ENCODE results near the gene LSAMP.
"Not testable (repeated sequence)": the region's sequence is repeated elsewhere in the genome, so short reads cannot be mapped to it uniquely, and the experiment has no call there.

The LSAMP gene

GRCh38 chr3:115890579-115890978 lies 554.7 kb downstream of the LSAMP start:
- no peak for DNase-seq (ENCODE audit: low spot score)

GRCh38 chr3:115885621-115886020 lies 559.7 kb downstream of the LSAMP start:
- DNase-seq (ENCODE audit: low spot score), result no peak

- DNase-seq (ENCODE audit: low spot score), result no peak
Observed at GRCh38 chr3:115877615-115877899, 567.7 kb downstream of the LSAMP start.

GRCh38 chr3:115876876-115877614 lies 568.2 kb downstream of the LSAMP start:
- no peak for DNase-seq (ENCODE audit: low spot score)

- DNase-seq (ENCODE audit: low spot score), result no peak
Observed at GRCh38 chr3:115875460-115875859, 569.8 kb downstream of the LSAMP start.

GRCh38 chr3:115871735-115872134 lies 573.6 kb downstream of the LSAMP start:
- DNase-seq (ENCODE audit: low spot score), result no peak

- DNase-seq (ENCODE audit: low spot score), result no peak
Observed at GRCh38 chr3:115864911-115865310, 580.4 kb downstream of the LSAMP start.

DNA sequence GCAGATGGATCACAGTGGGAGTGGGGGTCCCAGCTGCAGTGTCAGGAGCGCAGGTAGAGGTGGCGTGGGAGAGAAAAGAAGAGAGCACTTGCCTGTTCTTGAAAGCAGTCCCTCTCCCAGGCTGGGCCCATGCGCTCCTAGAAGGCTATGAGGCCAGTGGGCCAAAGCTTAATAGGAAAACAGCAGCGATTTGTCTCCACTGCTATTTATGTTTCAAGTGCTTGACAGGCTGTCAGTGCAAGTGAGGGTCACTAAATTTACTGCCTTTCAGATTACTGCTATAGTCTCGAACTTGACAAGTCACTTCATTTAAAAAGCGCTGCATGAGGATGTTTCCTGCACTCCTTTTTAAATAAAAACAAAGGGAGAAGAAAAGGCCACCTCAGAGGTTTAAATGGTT lies 582.4 kb downstream of the LSAMP start:
- DNase-seq (ENCODE audit: low spot score), result no peak

GRCh38 chr3:115862099-115862498 lies 583.2 kb downstream of the LSAMP start:
- DNase-seq (ENCODE audit: low spot score), result no peak

DNA sequence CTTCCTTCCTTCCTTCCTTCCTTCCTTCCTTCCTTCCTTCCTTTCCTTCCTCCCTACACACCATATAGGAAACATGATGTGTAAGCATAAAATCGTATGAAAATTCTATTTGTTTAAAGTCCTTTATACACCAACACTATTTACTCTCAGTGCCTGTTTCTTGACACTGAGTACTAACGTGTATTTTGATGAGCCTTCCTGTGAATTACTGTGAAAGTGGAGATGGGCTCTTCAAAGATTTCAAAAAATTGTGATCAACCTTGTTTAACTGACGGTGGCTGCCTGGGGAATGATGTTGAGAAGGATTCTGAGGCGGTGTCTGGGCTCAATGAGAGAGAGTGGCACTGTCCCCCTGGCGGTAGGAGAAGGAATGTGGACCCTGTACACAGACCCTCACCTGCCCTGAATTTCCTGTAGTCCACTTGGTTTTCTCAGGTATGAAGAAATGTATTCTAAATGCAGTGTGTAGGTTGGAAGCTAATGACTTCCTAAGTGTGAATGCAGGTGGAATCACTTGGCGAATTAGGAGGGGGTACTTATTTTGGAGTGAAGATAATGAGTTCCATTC lies 584.0 kb downstream of the LSAMP start:
- no peak for DNase-seq (ENCODE audit: low spot score)

- DNase-seq (ENCODE audit: low spot score), result no peak
Observed at GRCh38 chr3:115860766-115861165, 584.5 kb downstream of the LSAMP start.

DNA sequence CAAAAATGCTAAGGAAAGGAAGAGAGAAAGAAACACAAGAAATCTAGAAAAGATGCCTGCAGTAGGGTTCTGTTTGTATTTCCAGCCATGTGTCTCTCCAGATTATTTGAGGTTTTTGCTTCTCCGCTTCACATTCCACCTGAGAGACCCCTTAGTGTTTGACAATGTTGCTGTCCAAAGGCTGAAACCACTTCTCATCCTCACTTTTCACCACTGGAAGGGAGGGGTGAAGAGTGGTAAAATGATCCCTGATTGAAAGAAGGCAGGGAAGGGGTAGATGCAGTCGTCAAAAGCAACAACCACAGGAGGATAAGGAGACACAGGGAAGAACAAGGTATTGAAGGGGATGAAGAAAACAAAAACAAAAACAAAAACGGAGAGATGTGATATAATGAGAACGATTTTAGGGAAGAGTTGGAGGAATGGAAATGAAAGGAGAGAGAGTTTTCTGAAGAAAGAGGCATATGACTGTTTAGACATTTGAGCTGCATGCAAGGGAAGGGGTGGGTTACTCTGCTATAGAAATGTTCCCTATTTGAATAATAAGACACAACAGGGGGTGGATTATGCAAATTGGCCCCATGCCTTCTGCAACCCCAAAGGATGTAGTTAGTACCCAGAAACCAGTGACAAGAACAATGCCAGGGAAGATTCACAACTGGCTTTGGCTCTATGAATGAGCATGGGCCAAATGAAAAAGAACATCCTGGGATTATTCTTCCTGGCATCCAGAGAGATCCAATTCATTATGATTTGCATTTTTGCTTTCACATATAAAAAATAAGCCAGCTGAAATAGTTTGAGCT lies 586.1 kb downstream of the LSAMP start:
- no peak for DNase-seq (ENCODE audit: low spot score)

DNA sequence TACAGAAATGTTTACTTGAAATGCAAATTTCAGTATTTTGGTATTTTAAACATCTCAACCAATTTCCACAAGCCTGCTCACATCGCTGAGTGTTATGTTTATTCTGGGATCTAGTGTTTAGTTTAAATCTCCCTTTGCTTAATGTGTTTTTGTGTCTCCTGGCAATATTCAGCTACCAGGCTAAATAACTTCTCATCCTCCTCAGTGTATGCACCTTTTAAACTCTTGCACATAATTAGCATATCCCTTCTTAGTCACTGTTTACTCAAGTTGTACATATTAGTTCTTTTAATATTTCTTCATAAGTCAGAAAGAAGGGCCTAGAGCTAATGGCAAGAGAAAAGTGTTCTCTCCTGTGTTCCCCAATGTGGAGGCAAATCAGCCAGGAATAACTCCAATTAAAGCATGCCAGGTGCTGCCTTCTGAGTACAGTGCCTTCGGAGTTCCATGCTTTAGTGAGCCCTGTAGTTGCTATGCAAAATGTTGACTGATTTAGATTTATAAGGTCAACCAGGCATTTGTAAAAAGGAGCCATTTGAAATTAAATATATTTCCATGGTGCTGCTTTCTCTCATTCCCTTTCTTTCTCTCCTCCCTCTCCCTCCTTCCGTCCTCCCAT lies 587.7 kb downstream of the LSAMP start:
- no peak for DNase-seq (ENCODE audit: low spot score)

- DNase-seq (ENCODE audit: low spot score), result no peak
Observed at GRCh38 chr3:115855911-115856310, 589.4 kb downstream of the LSAMP start.

DNA sequence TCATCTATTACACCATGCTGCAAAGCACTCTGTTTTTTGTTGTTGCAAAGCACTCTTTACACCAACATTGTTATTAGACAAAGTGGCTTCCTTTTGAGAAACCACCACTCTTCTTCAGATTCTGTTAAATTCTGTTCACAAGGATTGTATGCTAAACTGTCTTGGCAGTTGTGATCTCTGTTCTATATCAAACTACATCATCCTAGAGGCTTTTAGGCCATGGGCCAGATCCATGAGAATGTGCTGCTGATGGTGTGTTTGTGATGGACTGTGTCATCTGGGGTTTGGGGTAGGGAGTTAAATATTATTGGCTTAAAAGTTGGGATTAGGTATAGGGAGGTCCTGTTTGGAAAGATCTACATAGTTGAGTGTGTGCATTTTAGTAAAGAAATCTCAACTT lies 592.2 kb downstream of the LSAMP start:
- no peak for DNase-seq (ENCODE audit: low spot score)

GRCh38 chr3:115852278-115852677 lies 593.0 kb downstream of the LSAMP start:
- no peak for DNase-seq (ENCODE audit: low spot score)

- no peak for DNase-seq (ENCODE audit: low spot score)
Observed at GRCh38 chr3:115851571-115851970, 593.7 kb downstream of the LSAMP start.

- DNase-seq (ENCODE audit: low spot score), result no peak
Observed at GRCh38 chr3:115848641-115849040, 596.6 kb downstream of the LSAMP start.

DNA sequence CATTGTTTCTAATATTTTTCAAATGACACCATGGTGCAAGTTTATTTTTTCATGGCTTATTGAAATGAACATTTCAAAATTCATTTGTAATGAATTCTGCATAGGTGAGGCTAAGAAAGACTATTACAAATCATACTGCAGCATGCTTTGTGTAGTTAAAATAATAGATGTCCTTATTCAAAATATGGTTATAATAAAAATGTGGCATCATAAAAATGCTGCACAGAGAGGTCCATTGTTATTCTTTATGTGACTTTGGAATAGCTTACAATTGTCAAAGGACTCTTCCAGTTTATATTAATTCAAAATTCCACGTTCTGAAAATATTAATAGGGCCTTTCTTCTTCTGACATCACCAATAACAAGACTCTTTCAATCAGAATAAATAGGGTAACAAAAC lies 599.3 kb downstream of the LSAMP start:
- DNase-seq (ENCODE audit: low spot score), result no peak

DNA sequence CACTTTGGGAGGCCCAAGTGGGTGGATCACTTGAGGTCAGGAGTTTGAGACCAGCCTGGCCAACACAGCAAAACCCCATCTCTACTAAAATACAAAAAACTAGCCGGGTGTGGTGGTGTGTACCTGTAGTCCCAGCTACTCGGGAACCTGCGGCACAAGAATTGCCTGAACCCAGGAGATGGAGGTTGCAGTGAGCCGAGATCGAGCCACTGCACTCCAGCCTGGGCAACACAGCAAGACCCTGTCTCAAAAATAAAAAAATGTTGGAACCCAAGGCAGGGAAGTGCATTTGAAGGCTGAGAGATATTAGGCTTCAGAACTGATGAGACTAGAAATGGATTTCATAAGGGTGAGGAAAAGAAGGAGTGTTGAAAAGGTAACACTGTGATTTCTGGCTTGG lies 600.6 kb downstream of the LSAMP start:
- not testable (repeated sequence) for DNase-seq (ENCODE audit: low spot score)

DNA sequence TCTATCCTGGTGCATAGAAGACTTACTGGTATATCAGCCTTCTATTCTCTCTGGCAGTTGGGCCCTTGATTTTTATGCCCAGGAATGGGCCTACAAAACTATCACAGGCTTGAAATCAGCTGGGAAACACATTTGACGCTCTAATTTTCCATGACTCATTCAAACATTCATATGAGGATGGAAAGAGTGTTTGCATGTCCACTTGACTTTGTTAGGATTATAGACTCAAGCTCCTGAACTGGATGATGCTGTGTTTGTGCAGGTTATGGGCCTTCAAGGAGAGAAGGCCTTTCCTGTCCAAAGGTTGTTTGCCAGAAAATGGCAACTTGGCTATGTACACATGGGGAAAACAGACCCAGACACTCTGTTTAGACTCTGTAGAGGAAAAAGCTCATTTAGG lies 602.1 kb downstream of the LSAMP start:
- DNase-seq (ENCODE audit: low spot score), result no peak

DNA sequence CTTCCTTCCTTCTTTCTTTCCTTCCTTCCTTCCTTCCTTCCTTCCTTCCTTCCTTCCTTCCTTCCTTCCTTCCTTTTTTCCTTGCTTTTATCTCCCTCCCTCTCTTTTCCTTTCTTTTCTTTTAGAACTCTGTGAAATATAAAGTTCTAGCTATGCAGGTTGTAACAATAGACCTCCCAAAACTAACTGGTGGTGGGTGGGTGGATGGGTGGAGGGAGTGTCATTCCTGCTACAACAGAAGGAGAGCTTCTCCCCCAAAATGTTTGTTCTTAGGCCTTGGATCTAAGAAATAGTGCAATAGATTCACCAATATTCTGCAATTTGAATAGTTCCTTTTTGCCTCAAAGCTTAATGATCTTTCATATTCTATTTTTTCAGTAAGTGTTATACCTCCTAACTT lies 606.0 kb downstream of the LSAMP start:
- DNase-seq (ENCODE audit: low spot score), result no peak

- DNase-seq (ENCODE audit: low spot score), result no peak
Observed at GRCh38 chr3:115838786-115839185, 606.5 kb downstream of the LSAMP start.
